ENCODE measurements around the gene ZBTB42. TPM values are rescaled to one million over a fixed set of nuclear protein-coding genes. Genes with fewer than 3 reads are reported as not detected.

ZBTB42 gene
- total RNA-seq, 1 donor from 2014 or later = 10.3 TPM

DNA sequence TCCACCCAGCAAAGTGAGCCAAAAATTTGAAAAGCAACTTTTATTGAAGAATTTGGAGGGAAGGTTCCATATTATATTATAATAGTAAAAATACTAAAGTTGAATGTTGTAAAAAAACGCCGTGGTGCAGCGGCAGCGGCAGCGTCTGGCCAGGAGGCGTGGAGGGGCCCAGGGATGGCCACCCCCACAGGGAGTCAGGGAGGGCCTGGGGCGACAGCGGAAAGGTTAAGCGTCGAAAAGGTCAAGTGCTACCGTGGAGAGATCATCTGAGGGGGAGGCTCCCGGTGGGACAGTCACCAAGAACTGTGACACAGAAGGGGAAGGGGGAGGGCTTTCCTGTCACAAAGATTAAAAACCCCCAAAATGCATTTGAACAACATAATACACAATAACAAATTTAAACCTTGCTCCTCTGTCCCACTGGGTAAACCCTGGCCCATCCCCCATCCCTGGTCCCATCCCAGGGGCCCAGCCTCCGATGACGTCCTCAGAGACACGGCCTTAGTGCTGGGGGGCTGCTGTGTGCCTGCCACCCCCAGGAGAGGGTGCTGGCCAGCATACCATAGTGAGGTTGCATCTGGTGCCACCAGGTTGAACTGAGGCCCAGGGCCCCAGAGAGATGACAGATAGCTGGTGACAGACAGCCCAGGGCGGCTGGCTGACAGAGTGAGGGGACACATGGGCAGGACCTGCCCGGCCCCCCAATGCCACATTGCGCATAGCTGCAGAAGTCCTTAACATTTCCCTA, 31.4 kb upstream of the ZBTB42 start:
- DNase-seq (ENCODE audit: low spot score) = no peak

GRCh38 chr14:104770072-104770579, 30.8 kb upstream of the ZBTB42 start:
- no peak for DNase-seq (ENCODE audit: low spot score)

DNA sequence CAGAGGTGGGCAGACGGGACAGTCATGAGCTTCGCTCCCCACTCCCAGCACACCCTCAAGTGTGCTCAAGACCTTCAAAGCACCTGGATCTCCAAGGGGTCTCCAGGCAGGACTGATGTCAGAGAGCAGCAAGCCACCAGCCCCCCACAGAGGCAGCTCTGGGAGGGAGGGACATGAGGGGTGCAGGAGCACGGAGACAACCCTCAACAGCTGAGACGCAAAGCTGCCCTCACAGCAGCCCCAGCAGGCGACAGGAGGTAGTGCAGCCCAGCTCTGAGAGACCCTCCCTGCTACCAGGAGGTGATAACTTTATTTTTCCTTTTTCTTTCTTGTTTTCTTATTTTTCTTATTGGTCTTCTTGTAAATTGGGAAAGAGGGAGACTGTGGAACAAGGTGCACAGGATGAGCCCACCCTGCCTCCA, 30.0 kb upstream of the ZBTB42 start:
- DNase-seq (ENCODE audit: low spot score) = no peak

- no peak for DNase-seq (ENCODE audit: low spot score)
Observed at GRCh38 chr14:104771374-104771773, 29.5 kb upstream of the ZBTB42 start.

DNA sequence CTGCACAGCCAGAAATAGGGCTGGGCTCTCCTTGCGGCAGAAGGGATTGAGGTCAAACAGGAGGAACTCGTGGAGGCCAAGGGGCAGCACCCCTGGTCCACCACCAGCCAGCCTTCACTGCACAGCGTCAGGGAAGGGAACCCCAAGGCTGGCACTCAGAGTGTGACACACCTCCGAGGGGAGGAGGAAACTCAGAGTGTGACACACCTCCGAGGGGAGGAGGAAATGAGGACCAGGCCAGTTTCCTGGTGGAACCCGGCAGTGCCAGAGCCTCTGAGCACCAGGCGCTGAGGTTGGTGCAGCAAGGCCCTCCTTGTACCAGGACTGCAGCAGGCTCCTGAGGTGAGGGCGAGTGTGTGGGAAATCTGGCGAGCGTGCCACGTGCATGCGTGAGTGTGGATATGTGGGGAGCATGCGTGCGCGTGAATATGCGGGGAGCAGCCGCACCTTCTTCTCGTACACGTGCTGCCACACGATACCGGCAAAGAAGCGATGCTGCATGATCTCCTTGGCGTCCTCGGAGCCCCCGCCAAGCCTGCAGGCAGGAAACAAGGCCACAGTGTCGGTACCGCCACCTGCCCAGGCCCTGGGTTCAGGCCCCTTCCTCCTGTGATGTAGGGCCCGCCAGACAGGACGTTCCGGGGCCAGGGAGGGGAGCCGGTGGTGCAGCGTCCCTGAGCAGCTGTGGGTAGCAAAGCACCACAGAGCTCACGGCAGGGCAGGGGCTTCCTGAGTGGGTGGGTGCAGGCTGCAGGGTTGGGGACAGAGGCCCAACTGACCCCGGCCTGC, 28.8 kb upstream of the ZBTB42 start:
- no peak for DNase-seq (ENCODE audit: low spot score)

GRCh38 chr14:104772707-104773504, 28.0 kb upstream of the ZBTB42 start:
- DNase-seq (ENCODE audit: low spot score) = no peak

GRCh38 chr14:104773505-104774452, 27.1 kb upstream of the ZBTB42 start:
- no peak for DNase-seq (ENCODE audit: low spot score)

DNA sequence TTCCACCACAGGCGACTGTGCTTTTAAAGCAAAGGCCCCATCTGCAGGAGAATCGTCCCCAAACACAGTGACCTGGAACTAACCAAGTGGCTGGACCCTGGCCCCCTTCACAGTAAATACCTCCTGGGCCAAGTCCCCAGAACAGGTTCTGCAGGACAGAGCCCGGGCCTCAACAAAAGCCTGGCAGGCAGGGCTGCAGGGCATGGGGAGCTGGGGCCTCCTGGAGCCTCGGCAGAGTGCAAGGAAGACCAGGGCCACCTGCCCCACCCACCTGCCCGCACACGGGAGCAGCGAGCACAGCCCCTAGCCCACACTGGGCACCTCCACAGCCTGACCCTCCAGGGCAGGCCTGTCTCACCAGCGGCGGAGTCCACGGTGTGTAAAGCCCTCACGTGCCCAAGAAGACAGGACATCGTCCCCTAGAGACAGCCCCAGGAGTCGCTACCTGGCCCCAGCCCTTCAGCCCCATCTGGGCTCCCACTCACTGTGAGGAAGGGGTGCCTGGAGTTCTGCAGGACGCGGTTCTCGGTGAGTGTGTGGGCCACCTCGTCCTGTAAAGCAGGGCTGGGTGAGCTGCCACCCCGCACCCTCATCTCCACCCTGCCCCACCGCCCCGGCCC, 26.3 kb upstream of the ZBTB42 start:
- DNase-seq (ENCODE audit: low spot score) = no peak

DNA sequence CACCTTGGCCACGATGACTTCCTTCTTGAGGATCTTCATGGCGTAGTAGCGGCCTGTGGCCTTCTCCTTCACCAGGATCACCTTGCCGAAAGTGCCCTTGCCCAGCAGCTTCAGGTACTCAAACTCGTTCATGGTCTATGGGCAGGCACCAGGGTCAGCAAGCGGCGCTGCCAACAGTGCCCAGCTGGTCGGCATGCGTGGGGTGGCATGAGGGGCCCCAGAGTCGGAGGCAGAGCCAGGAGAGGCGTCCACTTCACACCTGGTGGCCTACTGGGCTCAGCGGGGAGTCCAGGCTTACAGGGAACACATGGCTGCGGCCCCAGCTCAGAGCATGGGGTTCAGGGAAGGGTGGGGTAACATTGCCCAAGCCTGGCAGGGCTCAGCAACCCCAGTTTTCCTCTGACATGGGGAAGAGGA, 25.8 kb upstream of the ZBTB42 start:
- DNase-seq (ENCODE audit: low spot score) = no peak

DNA sequence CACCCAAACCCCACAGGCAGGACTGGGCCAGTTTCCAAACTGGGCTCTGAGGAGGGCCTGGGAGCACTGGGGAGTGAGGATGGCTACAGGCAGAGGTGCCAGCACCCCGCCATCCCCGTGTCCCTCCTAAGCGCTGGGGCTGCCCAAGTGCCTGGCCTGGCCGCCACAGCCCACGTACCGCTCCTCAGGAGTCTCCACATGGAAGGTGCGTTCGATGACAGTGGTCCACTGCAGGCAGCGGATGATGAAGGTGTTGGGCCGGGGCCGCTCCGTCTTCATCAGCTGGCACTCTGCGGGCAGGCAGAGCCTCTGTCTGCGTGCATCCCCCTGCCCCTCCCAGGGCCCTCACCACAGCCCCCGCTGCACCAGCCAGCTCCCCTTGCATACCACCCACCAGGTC, 24.4 kb upstream of the ZBTB42 start:
- no peak for DNase-seq (ENCODE audit: low spot score)

DNA sequence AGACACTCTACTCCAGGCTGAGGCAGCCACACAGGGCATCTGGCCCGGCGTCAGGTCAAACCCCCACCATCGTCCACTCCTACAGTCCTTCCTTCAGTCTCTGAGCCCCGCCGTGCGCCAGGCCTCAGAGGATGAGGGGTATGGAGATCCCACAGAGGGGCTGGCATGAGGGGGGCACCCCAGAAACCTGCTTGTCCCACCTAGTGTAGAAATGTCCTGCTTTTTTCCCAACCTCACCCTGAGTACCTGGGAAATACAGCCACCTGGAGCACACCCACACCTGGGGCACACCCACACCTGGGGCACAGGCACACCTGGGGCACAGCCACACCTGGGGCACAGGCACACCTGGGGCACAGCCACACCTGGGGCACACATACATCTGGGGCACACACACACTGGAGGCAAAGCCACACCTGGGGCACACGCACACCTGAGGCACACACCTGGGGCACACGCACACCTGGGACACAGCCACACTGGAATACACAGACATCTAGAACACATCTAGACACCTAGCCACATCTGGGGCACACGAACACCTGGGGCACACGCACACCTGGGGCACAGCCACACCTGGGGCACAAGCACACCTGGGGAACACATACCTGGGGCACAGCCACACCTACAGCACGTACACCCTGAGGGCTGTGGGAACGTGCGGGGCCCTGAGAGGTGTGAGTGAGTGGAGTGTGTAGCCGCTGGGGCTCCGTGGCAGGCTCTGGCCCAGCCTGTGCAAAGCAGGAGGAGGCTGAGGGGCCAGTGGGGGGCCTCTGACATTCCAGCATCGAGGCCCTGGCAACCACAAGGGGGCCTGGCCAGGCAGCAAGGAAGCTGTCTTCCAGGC, 23.7 kb upstream of the ZBTB42 start:
- no peak for DNase-seq (ENCODE audit: low spot score)

DNA sequence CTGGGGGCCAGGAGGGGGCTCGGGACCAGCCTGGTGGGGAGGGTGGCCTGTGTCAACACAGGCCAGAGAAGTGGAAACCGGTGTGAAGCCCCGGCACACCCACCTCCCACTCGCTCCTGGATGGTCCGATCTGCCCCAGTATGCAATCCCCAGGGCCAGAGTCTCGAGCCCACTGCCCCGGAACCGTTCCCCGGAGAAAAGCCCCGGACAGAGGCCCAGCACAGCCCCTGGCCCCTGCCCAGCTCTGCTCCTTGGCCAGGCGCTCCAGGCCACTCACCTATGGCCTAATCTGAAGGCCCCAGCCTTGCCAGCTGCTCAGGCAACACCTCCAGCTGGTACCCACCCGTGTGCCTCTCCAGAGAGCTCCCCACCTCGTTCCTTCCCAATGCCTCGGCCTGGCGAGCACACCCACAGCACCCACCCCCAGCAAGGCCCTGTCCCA, 23.1 kb upstream of the ZBTB42 start:
- DNase-seq (ENCODE audit: low spot score) = no peak

- no peak for DNase-seq (ENCODE audit: low spot score)
Observed at GRCh38 chr14:104778694-104779331, 22.1 kb upstream of the ZBTB42 start.

DNA sequence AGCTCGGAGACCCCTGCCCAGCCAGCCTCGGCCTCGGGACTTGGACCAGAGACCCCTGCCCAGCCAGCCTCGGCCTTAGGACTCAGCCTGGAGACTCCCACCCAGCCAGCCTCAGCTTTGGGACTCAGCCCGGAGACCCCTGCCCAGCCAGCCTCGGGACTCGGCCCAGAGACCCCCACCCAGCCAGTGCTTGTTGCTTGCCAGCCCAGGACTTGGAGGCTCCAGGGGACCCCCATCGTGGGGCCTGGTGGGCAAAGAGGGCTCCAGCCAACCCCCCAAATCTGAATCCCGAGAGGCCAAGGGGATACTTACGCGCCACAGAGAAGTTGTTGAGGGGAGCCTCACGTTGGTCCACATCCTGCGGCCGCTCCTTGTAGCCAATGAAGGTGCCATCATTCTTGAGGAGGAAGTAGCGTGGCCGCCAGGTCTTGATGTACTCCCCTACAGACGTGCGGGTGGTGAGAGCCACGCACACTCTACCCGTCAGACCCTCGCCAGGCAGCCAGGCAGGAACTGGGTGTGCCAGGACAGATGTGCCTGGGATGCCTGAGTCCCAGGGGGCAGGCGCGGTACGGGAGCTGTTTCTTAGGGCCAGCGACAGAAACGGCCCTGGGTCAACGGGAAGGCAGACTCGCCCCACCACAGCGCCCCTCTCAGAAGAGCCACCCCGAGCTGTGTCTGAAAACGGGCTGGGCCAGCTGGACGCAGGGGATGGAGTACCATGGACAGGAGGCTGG, 21.0 kb upstream of the ZBTB42 start:
- no peak for DNase-seq (ENCODE audit: low spot score)

- DNase-seq (ENCODE audit: low spot score) = no peak
Observed at GRCh38 chr14:104780513-104781030, 20.3 kb upstream of the ZBTB42 start.

DNA sequence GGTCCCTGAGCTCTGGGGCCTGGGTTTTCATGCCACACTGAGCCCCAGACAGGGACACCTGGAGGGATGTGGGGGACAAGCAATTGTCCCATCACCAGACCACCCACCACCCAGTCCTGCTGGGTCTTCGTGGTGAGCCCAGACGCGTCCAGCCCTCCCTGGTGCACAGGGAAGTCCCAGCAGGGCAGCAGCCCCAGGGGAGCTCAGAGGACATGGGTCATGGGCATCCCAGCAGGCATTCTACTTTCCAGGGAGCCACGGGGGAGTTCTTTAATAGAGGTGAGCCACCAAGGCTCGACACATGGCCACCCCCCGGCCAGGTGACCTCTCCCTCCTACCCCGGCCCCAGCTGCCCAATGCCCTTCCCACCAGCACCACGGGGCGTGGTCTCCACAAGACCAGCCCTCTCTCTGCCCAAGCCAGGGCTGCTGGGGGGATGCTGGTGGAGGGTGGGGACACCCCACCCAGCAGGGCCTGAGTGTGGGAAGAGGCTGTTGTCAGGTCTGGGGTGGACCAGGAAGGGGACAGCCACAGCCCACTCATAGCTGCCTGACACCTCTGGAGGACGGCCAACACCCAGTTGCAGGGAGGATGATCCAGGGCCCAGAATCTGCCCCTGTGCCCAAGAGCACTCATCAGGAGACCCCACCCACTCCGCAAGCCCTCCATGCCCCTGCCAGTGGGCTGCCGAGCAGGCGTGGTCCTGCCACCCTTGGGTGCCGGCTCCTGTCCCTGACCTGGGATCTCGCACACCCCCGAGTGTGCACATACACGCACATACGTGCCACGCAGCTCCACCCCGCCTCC, 19.4 kb upstream of the ZBTB42 start:
- no peak for DNase-seq (ENCODE audit: low spot score)
